Measurements from ENCODE around the gene SLC25A23.
"Not testable (repeated sequence)": the region's sequence is repeated elsewhere in the genome, so short reads cannot be mapped to it uniquely, and the experiment has no call there.

SLC25A23 gene

DNA sequence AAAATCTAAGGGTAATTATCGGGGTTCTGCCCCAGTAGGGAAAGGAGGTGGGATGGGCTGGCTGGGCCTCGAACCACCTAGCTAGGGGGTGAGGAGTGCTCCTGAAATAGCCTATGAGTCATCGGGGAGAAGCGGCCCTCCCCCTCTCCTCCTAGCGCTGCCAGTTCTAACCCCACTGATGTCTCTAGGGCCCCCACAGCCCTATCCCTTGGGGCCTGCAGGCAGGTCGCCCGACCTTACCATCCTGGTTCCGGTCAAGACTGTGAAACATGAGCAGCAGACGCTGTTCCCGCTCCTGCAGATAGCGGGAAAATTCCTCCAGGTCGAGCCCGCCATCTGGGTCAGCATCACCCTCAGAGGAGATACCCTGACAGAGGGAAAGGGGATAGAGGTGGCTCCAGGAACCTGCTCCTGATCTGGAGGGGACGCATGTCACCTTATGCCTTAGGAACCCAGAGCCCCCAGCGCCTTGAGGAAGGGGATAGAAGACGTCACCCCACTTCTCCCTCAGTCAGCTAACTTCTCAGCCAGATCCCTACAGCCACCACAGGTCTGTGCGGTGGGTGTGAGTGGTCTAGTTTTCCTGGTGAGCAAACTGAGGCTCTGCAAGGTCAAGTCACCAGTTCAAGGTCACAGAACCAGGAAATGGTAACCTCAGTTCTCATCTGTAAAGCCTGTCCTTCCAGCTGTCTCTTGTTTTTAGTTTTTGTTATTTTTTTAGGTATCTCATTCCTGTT, 1.5 kb downstream of the SLC25A23 start:
- no peak for DNase-seq (ENCODE audit: low read depth, low spot score)

DNA sequence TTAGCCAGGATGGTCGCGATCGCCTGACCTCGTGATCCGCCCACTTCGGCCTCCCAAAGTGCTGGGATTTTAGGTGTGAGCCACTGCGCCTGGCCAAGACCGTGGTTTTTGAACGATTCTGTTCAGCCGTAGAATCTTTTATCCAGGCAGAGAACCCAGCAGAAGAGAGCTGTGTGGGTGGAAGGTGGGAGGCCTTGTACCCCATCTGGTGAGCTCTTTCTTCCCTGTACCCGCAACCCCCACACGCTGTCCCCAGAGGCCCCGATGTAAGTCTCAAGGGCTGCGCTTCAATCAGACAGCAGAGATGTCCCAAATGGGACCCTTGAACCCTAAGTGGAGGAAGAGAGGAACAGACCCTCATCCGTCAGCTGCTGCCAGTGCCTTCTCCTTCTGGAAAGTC, 3.7 kb downstream of the SLC25A23 start:
- no peak for DNase-seq (ENCODE audit: low read depth, low spot score)

DNA sequence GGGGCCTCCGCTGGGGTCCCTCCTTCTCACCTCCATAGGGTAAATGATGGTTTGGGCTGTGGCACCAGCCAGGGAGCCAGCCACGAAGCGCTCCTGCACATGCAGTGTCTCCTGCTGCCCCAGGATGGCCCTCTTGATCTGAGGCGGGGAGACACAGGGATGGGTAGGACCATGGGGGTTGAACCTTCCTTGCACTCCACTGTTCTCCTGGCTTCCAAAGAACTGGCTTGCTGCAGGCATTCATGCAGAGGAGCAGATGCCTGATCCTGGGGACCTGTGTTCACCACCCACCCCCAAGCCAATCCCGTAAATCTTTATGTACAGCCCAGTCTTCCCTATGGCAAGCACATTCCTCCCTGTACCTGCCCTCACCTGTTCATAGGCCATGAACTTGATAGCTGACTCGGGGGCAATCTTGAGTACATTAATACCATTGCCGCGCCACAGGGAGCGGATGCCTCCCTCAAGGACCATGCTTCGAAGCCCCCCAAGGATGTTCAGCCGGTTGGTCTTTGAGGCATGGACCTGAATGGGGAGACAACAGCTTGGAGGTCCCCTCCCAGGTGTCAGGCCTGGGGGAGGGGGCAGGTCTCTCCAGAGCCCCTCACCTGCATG, 5.5 kb downstream of the SLC25A23 start:
- no peak for DNase-seq (ENCODE audit: low read depth, low spot score)

DNA sequence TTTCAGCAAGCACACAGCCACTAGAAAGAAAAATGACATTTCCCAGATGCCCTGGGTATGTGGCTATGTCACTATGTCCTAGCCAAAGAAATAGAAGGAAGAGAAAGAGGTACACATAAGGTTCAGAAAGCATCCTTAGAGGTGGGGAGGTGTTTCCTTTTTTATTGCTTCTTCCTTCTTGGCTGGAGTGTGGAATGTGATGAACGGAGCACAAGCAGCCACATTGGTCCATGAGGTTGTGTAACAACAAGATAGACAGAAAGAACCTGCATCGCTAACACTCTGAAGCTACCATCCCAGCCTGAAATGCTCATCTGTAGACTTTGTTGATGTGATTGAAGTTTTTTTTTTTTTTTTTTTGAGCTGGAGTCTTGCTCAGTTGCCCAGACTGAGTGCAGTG, 6.7 kb downstream of the SLC25A23 start:
- DNase-seq (ENCODE audit: low read depth, low spot score): no peak

DNA sequence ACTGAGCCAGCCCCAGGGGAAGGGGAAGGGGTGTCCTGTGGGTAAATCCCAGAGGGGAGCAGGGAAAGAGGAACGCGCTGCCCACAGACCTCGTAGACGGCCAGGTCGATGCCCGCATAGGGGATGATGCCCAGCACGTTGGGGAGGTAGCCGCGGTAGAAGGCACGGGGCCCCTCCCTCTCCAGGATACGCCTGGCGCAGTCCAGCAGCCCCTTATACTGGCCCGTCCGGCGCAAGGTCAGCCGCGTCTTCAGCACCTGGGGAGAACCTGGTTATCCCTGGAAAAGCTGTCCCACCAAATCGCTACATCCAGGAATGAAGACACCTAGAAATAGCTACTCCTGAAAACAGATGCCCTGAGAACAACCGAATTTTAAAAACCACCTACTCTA, 7.4 kb downstream of the SLC25A23 start:
- DNase-seq (ENCODE audit: low read depth, low spot score): no peak

DNA sequence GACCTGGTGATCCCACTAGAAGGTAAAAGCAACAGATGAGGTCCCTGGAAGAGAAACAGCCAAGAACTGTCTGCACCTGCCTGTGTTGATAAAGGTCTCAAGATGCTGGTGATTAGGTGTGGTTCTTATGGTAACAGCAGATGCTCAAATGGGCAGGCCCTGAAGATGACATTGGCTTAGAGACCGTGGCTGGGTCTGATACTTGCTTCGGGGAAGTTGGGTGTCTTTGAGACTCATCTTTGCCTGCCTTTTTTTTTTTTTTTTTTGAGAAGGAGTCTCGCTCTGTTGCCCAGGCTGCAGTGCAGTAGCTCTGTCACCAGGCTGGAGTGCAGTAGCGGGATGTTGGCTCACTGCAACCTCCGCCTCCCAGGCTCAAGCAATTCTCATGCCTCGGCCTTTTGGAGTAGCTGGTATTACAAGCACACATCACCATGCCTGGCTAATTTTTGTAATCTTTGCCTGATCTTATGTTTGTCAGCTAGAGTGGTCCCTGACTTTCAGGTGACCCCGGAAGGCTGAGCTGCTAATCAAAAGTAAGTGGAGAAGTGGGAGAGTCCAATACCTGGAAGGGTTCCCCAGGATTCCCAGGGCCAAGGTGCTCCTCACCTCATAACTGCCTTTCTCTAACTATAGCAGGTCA, 7.9 kb downstream of the SLC25A23 start:
- DNase-seq (ENCODE audit: low read depth, low spot score): no peak

DNA sequence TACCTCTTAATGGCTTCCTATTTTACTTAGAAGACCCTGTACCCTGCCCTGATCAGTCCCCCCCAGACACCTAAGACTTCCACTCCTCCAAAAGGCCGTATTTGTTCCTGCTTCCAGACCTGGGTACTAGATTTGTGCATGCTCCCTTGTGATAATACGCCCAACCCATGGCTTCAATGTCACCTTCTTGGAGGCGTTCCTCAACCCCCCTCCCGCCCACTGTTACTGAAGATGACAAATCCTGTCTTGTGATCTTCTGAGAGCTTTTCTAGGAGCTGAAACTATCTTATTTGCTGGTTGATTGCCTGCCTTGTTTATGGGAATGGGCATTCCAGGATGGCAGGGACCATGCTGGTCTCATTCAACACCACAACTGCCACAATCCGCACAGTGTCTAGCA, 9.4 kb downstream of the SLC25A23 start:
- no peak for DNase-seq (ENCODE audit: low read depth, low spot score)

DNA sequence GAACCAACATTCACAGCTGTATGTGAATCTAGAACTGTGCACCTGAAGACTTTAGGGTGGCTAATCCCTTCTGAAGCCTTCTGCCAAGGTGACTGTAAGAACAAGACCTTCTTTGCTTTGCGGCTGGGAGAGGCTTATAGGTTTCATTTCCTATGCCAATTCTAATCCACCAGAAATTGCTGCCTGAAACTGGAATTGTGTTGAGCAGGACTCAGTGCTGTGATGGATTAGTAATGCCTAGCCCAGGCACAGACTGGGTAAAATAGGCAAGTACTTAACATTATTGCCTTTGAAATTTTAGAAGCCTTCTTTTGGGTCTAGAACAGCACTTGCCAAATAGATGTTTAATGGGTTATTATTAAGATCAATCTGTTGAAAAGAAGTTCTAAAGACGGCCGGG, 11.5 kb downstream of the SLC25A23 start:
- DNase-seq (ENCODE audit: low read depth, low spot score): no peak

DNA sequence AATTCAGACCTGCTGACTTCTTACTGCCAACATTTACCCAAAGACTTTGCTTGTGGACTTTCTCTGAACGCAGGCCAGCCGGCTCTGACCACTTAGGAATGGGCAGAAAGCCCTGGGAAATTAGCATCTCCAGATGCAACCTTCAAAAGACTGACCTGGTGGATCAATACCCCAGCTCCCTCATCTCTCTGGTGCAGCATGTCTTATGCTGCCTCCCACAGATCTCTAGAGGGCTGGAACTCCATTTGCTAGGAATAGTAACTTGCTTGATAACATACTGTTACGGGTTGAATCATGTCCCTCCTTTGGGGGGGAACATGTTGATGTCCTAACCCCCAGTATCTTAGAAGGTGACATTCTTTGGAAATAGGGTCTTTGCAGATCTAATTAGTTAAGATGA, 13.1 kb downstream of the SLC25A23 start:
- DNase-seq (ENCODE audit: low read depth, low spot score): no peak

DNA sequence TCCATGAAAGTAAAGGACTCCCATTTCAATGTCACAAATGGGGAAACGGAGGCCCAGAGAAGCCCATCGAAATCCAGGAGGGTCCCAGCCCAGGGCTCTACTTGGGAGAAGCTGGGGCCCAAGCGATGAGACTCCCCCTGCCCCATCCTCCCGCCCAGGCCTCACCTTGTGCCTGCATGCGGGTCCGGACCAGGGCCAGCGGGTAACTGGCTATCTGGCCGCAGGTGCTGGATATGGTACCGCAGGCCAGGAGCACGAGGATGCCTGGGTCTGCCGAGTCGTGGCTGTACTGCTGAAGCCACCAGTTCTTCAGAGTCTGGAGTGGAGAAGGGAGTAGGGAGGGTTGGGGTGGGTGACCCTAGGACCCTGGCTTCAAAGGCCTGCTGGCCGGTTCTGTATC, 15.6 kb downstream of the SLC25A23 start:
- DNase-seq (ENCODE audit: low read depth, low spot score): no peak

DNA sequence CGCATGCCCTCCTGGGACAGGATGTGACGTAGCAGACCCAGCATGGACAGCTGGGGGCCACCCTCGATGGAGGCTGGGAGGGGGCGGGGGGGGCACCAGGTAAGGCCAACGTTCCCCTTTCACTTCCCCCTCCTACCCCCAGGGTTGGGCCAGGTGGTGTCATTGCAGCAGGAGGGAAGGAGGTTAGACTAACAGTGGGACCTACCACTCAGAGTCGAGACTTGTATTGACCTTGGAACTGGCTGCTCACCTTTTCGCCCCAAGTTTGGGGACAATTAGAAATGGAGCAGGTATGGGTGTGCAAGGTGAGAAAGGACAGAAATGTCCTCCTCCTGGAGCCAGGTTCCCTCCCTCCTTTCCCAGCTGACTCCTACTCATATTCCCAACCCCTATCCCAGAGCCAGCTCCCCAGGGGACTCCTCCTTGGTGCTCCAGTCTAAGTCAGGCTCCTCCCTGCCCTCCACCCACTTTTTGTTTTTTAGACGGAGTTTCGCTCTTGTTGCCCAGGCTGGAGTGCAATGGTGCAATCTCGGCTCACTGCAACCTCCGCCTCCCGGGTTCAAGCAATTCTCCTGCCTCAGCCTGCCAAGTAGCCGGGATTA, 17.4 kb downstream of the SLC25A23 start:
- DNase-seq (ENCODE audit: low read depth, low spot score): no peak

DNA sequence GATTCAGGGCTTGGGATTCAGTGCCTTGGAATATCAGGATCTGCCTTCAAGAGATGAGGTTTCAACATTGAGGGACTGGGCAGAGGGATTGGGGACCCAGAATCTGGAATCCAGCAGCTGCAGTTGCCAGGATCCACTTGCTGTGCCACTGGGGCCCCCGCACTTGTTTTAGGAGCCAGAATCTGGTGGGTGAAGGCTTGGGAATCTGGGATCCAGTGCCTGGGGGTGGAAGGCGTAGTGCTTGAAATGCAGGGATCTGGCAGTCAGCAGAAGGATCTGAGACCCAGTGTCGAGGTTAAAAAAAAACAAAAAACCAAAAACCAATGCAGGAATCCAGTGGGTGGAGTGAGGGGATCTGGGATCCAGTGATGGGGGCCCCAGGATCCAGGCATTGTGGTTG, 18.7 kb downstream of the SLC25A23 start:
- no peak for DNase-seq (ENCODE audit: low read depth, low spot score)

DNA sequence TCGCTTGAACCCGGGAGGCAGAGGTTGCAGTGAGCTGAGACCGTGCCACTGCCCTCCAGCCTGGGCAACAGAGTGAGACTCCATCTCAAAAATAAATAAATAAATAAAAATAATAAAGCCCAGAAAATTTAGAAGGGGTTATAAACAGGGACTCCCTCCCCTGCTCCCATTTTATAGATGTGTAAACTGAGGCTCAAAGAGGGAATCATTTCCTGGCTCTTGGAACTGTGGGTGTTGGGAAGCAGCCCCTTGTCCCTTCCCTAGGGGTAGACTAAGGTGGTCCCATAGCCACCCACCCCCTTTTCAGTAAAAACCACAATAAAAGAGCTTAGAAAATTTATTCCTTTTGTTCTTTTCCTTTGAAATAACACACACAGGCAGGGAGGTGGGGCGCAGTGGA, 19.8 kb downstream of the SLC25A23 start:
- no peak for DNase-seq (ENCODE audit: low read depth, low spot score)

DNA sequence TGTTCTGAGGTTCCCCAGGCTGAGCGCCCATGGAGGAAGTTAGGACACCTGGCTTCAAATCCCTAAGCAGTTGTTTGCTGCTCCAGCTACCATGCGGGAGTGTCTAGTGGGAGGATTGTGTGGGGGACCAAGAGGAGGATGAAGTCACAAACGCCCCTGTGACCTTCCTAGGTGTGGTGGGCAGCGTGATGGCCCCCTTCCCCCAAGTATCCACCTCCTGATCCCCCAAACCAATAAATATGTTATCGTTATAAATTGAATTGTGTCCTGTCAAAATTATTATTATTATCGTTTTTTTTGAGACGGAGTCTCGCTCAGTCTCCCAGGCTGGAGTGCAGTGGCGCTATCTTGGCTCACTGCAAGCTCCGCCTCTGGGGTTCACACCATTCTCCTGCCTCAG, 25.9 kb downstream of the SLC25A23 start, which contains the start of gene SLC25A41:
SLC25A41 (minus strand) TSS at position 101 of the 400 bp plus-strand sequence; CDS start at position 31, 70 bp downstream.
- DNase-seq (ENCODE audit: low read depth, low spot score): no peak

DNA sequence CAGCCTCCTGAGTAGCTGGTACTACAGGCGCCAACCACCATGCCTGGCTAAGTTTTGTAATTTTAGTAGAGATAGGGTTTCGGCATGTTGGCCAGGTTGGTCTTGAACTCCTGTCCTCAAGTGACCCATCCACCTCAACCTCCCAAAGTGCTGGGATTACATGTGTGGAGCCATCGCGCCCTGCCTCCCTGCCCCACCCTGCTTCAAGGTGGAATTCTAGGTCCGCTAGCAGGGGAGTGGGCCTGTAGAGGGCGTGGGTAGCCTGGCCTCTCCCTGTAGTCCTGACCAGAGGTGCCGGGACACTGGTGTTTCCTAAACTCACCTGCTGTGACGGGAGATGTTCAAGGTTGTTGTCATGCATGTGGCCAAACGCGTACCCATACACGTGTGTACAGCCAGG, 26.4 kb downstream of the SLC25A23 start:
- no peak for DNase-seq (ENCODE audit: low read depth, low spot score)

DNA sequence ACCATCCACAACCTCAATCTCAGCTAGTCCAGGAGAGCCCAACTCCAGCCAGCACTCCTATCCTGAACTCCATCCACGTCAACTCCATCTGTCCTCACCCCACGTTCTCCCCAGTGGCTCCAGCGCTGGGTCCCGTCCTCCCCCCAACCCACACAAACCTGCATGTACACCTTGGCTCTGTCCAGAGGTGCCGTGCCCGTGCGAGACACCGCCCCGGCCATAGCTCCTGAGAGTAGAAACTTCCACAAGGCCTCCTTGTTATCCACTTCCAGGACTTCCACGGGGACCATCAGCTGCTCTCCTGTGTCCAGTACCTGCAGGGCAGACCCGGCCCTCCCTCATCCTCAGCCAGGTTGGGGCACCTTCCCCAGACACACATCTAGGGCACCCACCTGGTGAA, 27.7 kb downstream of the SLC25A23 start:
- DNase-seq (ENCODE audit: low read depth, low spot score): no peak

DNA sequence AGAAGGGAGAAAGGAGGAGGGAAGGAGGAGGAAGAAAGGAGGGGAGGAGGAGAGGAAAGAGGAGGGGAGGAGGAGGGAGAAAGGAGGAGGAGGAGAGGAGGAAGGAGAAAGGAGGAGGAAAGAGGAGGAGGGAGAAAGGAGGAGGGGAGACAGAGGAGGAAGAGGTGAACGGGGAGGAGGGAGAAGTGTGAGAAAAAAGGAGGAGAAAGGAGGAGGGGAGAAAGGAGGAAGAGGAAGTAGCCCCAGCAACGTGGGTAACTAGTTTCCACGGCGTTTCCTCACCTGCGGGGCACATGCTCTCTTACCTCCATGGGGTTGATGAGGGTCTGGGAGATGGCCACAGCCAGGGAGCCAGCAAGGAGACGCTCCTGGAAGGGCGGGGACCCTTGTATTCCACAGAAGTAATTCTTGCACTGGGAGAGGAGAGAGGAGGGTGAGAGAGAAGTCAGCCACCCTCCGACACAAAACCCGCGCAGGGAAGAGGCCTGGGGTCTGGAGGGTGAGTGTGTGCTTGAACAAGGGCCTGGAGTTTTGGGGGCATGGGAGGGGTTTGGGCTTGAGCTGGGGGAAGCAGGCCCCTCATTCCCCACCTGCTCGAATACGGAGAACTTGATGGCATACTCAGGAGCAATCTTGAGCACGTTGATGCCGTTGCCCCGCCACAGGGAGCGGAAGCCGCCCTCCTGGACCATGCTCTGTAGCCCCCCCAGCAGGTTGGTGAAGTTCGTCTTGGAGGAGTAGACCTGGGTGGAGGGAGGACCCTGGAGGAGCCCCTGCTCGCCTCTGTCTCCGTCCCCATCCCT, 30.0 kb downstream of the SLC25A23 start:
- no peak for DNase-seq (ENCODE audit: low read depth, low spot score)

DNA sequence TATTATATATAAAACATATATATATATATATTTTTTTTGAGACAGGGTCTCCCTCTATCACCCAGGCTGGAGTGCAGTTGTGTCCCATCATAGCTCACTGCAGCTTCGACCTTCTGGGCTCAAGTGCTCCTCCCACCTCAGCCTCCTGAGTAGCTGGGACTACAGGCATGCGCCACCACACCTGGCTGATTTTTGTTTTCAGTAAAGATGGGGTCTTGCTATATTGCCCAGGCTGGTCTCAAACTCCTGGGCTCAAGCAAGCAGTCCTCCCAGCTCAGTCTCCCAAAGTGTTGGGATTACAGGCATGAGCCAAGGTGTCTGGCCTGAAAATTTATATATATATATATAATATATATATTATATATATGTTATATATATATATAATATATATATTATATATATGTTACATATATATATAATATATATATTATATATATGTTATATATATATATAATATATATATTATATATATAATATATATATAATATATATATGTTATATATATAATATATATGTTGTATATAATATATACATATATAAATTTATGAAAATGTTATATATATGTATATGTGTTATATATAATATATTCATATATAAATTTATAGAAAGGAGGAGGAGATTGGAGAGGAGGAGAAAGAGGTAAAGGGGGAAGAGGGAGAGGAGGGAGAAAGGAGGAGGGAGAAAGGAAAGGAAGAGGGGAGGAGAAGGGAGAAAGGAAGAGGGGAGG, 30.7 kb downstream of the SLC25A23 start:
- DNase-seq (ENCODE audit: low read depth, low spot score): not testable (repeated sequence)

DNA sequence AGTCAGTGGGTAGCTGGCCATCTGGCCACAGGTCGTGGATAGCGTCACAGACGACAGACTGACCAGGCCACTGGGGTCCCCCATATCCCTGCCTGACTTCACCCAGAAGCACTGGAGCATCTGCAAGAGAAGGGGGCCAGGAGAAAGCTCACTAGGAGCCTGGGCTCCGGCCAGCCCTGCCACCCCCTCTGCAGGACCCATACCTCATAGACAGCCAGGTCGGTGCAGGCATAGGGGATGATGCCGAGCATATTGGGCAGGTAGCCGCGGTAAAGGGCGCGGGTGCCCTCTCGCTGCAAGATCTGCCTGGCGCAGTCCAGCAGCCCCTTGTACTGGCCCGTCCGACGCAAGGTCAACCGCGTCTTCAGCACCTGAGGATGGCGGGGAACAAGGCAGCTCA, 32.5 kb downstream of the SLC25A23 start:
- DNase-seq (ENCODE audit: low read depth, low spot score): no peak

DNA sequence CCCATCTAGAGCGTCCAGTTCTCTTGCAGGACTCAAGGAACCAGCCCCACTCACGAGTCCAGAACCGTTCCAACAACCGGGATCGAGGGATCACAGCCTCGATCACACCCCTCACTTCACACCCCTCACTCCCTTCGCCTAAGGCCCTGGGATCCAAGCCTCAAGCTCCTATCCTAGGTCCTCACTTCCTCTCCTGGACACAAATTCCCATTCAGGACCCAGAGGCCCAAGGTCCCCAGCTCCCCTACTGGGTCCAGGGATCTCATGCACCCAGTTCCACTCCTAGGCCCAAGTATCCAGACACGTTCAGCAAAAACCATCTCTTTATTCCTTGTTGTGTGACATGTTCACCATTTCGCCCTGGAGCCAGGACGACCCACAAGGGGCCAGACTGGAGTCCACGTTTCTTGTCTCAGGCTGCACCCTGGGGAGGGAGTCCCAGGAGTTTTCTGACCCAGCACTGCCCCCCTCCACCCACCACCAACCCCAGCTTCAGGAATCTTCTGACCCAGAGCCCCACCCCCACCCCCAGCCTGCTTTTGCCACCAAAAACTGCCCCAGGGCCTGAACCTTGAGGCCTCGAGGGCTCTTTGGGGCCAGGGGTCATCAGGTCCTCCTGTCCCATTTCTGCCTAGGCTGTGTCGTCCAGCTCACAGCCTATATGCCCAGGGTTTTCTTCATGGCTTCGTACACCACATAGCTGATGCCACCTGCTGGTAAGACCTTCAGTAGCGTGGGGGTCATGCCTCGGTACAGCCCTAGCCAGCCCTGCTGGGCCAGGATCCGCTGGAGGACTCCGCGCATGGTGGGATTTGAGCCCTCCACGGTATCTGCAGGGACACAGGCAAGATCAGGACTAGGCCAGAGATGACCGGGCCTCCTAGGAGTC, 33.6 kb downstream of the SLC25A23 start:
- no peak for DNase-seq (ENCODE audit: low read depth, low spot score)

All from activated CD4-positive, CD25-positive, alpha-beta regulatory T cell treated with anti-CD3 and anti-CD28 coated beads, Interleukin-2, amount 50 U/mL, for 16 hours (primary cell).